Muscle layer of duodenum (tissue), 2 donors: ENCODE data around the gene BCAS1.

Experiments
- H3K27ac ChIP-seq: one replicate; pipeline ENCODE4 v1.7.0; 2013; ENCODE audit warnings: mild to moderate bottlenecking, low read length
- H3K27me3 ChIP-seq: one replicate; pipeline ENCODE4 v1.7.0; 2013; ENCODE audit warnings: low read depth, mild to moderate bottlenecking, control low read depth, low read length
- H3K36me3 ChIP-seq, 2 donors: one replicate each; pipeline ENCODE4 v1.7.0; 2013; ENCODE audit warnings: low read length in 2 of 2, control low read depth in 1 of 2, mild to moderate bottlenecking in 1 of 2; ENCODE audit not compliant: insufficient read depth in 2 of 2, control insufficient read depth in 1 of 2
- H3K4me1 ChIP-seq, 2 donors: one replicate each; pipeline ENCODE4 v1.7.0; 2013; ENCODE audit warnings: low read length in 2 of 2, mild to moderate bottlenecking in 2 of 2, control low read depth in 1 of 2, moderate library complexity in 1 of 2; ENCODE audit not compliant: insufficient read depth in 2 of 2, control insufficient read depth in 1 of 2
- H3K4me3 ChIP-seq, 2 donors: one replicate each; pipeline ENCODE4 v1.7.0; 2013; ENCODE audit warnings: low read length in 2 of 2, low read depth in 1 of 2, mild to moderate bottlenecking in 1 of 2
- H3K9me3 ChIP-seq, 2 donors: one replicate each; pipeline ENCODE4 v1.7.0; 2013; ENCODE audit warnings: low read length in 2 of 2, control low read depth in 1 of 2, mild to moderate bottlenecking in 1 of 2; ENCODE audit not compliant: control insufficient read depth in 1 of 2
- donor health status: healthy.

The BCAS1 gene

GRCh38 chr20:53903652-53903987, 166.8 kb downstream of the BCAS1 start:
- Histone ChIP-seq H3K9me3 (no peaks in the 10 kb centered on the region), H3K4me3 (no peak overlapping the region), H3K36me3 (peaks cover 0 to 4% of the 10 kb centered on the region in 2 donors), H3K27me3 (no peaks in the 10 kb centered on the region), H3K27ac (no peak overlapping the region), H3K4me1 (peaks cover 0 to 21% of the 10 kb centered on the region in 2 donors)

GRCh38 chr20:53902968-53903651, 167.3 kb downstream of the BCAS1 start:
- no peaks in the 10 kb centered on the region for H3K27me3 ChIP-seq
- H3K4me1 ChIP-seq, result peaks cover 0 to 26% of the 10 kb centered on the region in 2 donors
- no peak overlapping the region for H3K27ac ChIP-seq
- no peaks in the 10 kb centered on the region for H3K9me3 ChIP-seq
- no peak overlapping the region for H3K4me3 ChIP-seq
- H3K36me3 ChIP-seq, result peaks cover 0 to 4% of the 10 kb centered on the region in 2 donors

GRCh38 chr20:53901497-53902096, 168.8 kb downstream of the BCAS1 start:
- peaks cover 0 to 4% of the 10 kb centered on the region in 2 donors for H3K36me3 ChIP-seq
- no peak overlapping the region for H3K4me3 ChIP-seq
- peaks cover 0 to 27% of the 10 kb centered on the region in 2 donors for H3K4me1 ChIP-seq
- peak overlapping the region; percentile 27 for H3K27ac ChIP-seq
- H3K9me3 ChIP-seq, result no peaks in the 10 kb centered on the region
- H3K27me3 ChIP-seq, result no peaks in the 10 kb centered on the region

GRCh38 chr20:53901064-53901463, 169.3 kb downstream of the BCAS1 start:
- Histone ChIP-seq H3K4me1 (peaks cover 0 to 27% of the 10 kb centered on the region in 2 donors), H3K36me3 (peaks cover 0 to 4% of the 10 kb centered on the region in 2 donors), H3K27ac (peak overlapping the region; percentile 42), H3K4me3 (no peak overlapping the region), H3K9me3 (no peaks in the 10 kb centered on the region), H3K27me3 (no peaks in the 10 kb centered on the region)

GRCh38 chr20:53900380-53900999, 169.9 kb downstream of the BCAS1 start:
- Histone ChIP-seq H3K4me3 (no peak overlapping the region), H3K36me3 (peaks cover 0 to 4% of the 10 kb centered on the region in 2 donors), H3K4me1 (peaks cover 0 to 27% of the 10 kb centered on the region in 2 donors), H3K9me3 (no peaks in the 10 kb centered on the region), H3K27ac (peak overlapping the region; percentile 45), H3K27me3 (no peaks in the 10 kb centered on the region)

- Histone ChIP-seq H3K36me3 (peaks cover 0 to 4% of the 10 kb centered on the region in 2 donors), H3K4me1 (peaks cover 0 to 27% of the 10 kb centered on the region in 2 donors), H3K27me3 (no peaks in the 10 kb centered on the region), H3K4me3 (no peak overlapping the region), H3K9me3 (no peaks in the 10 kb centered on the region), H3K27ac (peak overlapping the region; percentile 45)
Measured at GRCh38 chr20:53899351-53900167, 170.8 kb downstream of the BCAS1 start.

GRCh38 chr20:53898556-53898931, 171.8 kb downstream of the BCAS1 start:
- Histone ChIP-seq H3K4me3 (no peak overlapping the region), H3K9me3 (no peaks in the 10 kb centered on the region), H3K4me1 (peaks cover 0 to 27% of the 10 kb centered on the region in 2 donors), H3K36me3 (peaks cover 0 to 4% of the 10 kb centered on the region in 2 donors), H3K27ac (no peak overlapping the region), H3K27me3 (no peaks in the 10 kb centered on the region)

GRCh38 chr20:53897884-53898555, 172.4 kb downstream of the BCAS1 start:
- Histone ChIP-seq H3K27me3 (no peaks in the 10 kb centered on the region), H3K4me3 (no peak overlapping the region), H3K27ac (no peak overlapping the region), H3K36me3 (peaks cover 0 to 4% of the 10 kb centered on the region in 2 donors), H3K9me3 (no peaks in the 10 kb centered on the region), H3K4me1 (peaks cover 0 to 27% of the 10 kb centered on the region in 2 donors)

- H3K36me3 ChIP-seq, result peaks cover 0 to 4% of the 10 kb centered on the region in 2 donors
- H3K4me3 ChIP-seq, result no peak overlapping the region
- no peaks in the 10 kb centered on the region for H3K9me3 ChIP-seq
- no peak overlapping the region for H3K27ac ChIP-seq
- peaks cover 0 to 26% of the 10 kb centered on the region in 2 donors for H3K4me1 ChIP-seq
- H3K27me3 ChIP-seq, result no peaks in the 10 kb centered on the region
Measured at GRCh38 chr20:53896647-53897046, 173.7 kb downstream of the BCAS1 start.

- no peaks in the 10 kb centered on the region for H3K27me3 ChIP-seq
- H3K36me3 ChIP-seq, result peaks cover 0 to 4% of the 10 kb centered on the region in 2 donors
- peaks cover 0 to 23% of the 10 kb centered on the region in 2 donors for H3K4me1 ChIP-seq
- H3K27ac ChIP-seq, result no peak overlapping the region
- H3K4me3 ChIP-seq, result no peak overlapping the region
- H3K9me3 ChIP-seq, result peaks cover 0 to 4% of the 10 kb centered on the region in 2 donors
Measured at GRCh38 chr20:53896041-53896440, 174.4 kb downstream of the BCAS1 start.
